Skeletal muscle satellite cell (primary cell): Measurements from ENCODE around the gene RECQL5.

Experiments used
- H3K27me3 ChIP-seq: 2 replicates; pipeline ENCODE4 v1.7.0; 2013; ENCODE audit warnings: low read length; ENCODE audit not compliant: control insufficient read depth, insufficient read depth
- H3K36me3 ChIP-seq: 2 replicates; pipeline ENCODE4 v1.7.0; 2013; ENCODE audit warnings: mild to moderate bottlenecking, control low read depth, low read length; ENCODE audit not compliant: insufficient read depth
- H3K4me1 ChIP-seq: 2 replicates; pipeline ENCODE4 v1.7.0; 2013; ENCODE audit warnings: low read length; ENCODE audit not compliant: control insufficient read depth, insufficient read depth
- H3K4me2 ChIP-seq: 2 replicates; pipeline ENCODE4 v1.7.0; 2013; ENCODE audit warnings: mild to moderate bottlenecking, low read length
- H3K4me3 ChIP-seq: 2 replicates; pipeline ENCODE4 v1.7.0; 2013; ENCODE audit warnings: low read length
- H3K9ac ChIP-seq: 2 replicates; pipeline ENCODE4 v1.7.0; 2013; ENCODE audit warnings: mild to moderate bottlenecking, low read depth, low read length, moderate library complexity
- H3K9me3 ChIP-seq: replicated peaks from 2 replicates; pipeline ENCODE4 v1.7.0; 2013; ENCODE audit warnings: mild to moderate bottlenecking, control low read depth, low read length

RECQL5 gene

DNA sequence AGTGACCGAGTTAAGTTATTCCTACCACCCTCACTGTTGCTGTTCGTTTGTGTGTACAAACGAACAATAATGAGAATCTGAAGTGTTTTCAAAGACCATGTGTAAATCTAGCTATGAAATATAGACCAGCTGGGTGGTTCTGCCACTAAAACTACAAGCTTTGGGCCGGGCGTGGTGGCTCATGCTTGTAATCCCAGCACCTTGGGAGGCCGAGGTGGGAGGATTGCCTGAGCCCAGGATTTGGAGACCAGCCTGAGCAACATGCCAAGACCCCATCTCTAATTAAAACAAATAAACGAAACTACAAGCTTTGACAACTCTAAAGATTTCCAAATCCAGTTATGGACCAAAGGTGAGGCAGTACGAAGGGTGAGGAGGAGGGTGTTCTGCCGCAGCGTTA lies 973 bp downstream of the RECQL5 start:
- H3K27me3 ChIP-seq = no peaks in the 10 kb centered on the region
- H3K36me3 ChIP-seq = peaks cover 29% of the 10 kb centered on the region
- peak overlapping the region; percentile 95 for H3K9ac ChIP-seq
- H3K9me3 ChIP-seq = no peaks in the 10 kb centered on the region
- peaks cover 15% of the 10 kb centered on the region for H3K4me1 ChIP-seq
- peak overlapping the region; percentile 87 for H3K4me2 ChIP-seq
- H3K4me3 ChIP-seq = peak overlapping the region; percentile 98

DNA sequence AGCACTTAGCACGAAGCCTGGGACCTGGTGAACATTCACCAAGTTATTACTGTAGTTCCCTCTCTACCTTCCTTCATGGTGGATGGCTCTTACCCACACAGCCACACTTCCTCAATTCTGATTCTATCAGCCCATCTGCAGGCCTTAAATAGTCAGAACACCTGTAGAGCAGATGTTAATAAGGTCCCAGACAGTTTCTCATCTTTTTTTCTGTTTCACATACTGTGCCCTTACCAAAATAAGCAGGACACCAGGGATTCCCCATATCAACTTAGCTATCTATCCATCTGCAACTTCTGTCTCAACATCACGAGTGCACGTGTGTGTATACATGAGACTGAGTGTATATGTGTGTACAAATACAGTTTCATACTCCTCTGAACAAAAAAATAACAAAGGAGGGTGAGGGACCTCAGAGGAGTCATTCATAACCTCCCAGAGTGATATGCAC lies 2.8 kb downstream of the RECQL5 start:
- Histone ChIP-seq H3K9ac (no peak overlapping the region), H3K4me1 (peaks cover 15% of the 10 kb centered on the region), H3K4me3 (no peak overlapping the region), H3K27me3 (no peaks in the 10 kb centered on the region), H3K4me2 (no peak overlapping the region), H3K36me3 (peaks cover 22% of the 10 kb centered on the region), H3K9me3 (no peaks in the 10 kb centered on the region)

DNA sequence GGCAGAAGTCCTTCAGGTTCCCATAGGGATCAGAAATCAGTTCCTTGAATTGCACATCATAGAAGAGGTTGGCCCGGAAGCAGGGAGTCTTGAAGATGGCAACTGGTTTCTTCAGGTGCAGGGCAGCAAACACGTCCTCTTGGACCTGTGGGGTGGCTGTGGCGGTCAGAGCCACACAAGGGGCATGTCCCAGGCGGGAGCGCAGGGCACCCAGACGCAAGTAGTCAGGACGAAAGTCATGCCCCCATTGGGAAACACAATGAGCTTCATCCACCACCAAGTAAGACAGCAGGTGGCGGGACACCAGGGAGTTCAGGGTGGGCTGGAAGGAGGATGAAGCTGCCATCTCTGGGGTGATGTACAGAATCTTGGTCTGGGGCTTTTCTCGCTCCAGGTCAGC lies 4.4 kb downstream of the RECQL5 start:
- Histone ChIP-seq H3K4me2 (no peak overlapping the region), H3K27me3 (no peaks in the 10 kb centered on the region), H3K4me1 (peaks cover 7% of the 10 kb centered on the region), H3K4me3 (no peak overlapping the region), H3K9me3 (no peaks in the 10 kb centered on the region), H3K9ac (no peak overlapping the region), H3K36me3 (peaks cover 22% of the 10 kb centered on the region)

DNA sequence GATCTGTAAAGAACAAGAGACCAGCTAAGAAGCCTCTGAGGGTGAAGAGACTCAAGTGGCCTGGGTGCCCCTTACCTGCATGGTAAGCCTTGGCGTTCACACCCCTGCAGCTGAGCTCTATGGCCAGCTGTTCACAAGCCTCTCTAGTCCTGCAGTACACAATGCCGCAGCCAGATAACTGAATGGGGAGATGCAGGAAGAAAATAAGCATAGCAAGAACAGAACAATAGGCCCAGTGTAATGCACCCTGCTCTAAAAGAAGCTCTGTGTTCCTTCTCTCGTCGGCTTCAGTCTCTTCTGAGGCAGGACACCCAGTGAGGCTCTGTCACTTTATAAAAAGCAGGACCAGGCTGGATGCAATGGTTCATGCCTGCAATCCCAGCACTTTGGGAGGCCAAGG lies 5.4 kb downstream of the RECQL5 start:
- no peak overlapping the region for H3K4me2 ChIP-seq
- no peak overlapping the region for H3K4me3 ChIP-seq
- peaks cover 7% of the 10 kb centered on the region for H3K4me1 ChIP-seq
- no peaks in the 10 kb centered on the region for H3K27me3 ChIP-seq
- peaks cover 29% of the 10 kb centered on the region for H3K36me3 ChIP-seq
- no peak overlapping the region for H3K9ac ChIP-seq
- H3K9me3 ChIP-seq = no peaks in the 10 kb centered on the region

DNA sequence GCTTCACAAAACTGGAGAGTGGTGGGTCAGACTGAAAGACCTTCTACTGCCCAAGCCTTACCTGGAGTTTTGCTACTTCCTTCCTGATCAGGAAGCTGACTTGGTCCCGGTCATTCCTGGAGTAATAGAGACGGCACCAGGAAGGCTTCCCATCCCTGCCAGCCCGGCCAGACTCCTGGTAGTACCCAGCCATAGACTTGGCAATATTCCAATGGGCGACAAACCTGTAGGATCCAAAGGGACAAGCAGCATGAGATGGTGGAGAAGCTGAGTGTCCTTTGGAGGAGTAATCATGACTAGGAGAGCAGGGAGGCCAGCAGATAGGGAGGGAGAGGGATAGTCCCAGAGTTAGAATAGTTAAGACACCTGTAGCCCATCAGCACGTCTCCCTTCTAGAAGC lies 8.7 kb downstream of the RECQL5 start:
- H3K36me3 ChIP-seq = peaks cover 29% of the 10 kb centered on the region
- no peaks in the 10 kb centered on the region for H3K27me3 ChIP-seq
- H3K4me3 ChIP-seq = no peak overlapping the region
- H3K9ac ChIP-seq = no peak overlapping the region
- H3K4me2 ChIP-seq = no peak overlapping the region
- no peaks in the 10 kb centered on the region for H3K9me3 ChIP-seq
- no peaks in the 10 kb centered on the region for H3K4me1 ChIP-seq

DNA sequence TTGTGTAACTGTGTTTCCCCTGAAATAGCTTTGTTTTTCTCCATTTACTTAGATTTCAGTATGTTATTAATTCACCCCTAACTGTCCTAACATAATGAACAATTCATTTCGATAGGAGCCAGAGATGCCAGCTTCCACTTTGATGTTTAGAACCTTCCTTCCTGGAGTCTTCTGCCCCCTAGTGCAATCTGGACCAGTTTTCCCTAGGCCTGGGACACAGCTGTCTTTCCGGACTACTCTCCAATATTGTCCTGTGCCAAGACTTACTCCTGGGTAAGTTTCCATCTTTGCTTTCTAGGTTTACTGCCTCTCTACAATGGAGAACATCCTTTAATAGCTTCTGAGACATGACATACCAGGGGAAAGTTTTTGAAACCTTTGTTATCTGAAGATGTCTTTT lies 12.8 kb downstream of the RECQL5 start:
- no peaks in the 10 kb centered on the region for H3K4me1 ChIP-seq
- H3K9me3 ChIP-seq = no peaks in the 10 kb centered on the region
- H3K4me3 ChIP-seq = no peak overlapping the region
- no peaks in the 10 kb centered on the region for H3K27me3 ChIP-seq
- H3K9ac ChIP-seq = no peak overlapping the region
- H3K36me3 ChIP-seq = peaks cover 13% of the 10 kb centered on the region
- H3K4me2 ChIP-seq = no peak overlapping the region

DNA sequence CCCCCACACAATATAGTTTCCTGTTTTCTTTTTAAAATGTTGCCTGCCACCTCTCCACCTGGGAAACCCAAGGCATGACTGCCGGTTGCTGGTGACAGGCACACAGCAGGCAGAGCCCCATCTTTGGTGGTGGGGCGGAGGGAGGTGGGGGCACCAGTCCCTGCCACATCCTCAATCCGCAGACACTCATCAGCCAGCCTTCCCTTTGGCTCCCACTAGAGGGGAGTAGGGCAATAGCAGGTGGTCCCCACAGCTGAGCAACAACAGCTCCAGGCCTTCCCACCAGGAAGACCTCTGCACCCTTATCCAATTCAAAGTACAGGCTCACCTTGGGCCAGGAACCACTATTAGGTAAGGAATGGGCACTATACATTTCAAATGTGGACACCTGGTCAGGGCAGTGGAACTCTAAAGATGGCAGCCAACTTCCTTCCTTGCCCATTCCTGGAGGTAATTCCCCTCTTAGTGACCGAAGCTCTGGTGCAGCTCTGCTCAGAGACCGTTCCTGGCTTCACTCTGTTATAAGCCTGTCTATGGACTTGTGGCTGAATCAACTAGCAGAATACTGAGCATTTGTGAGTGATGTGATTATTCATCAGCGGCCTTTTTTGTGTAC lies 13.9 kb downstream of the RECQL5 start:
- no peaks in the 10 kb centered on the region for H3K9me3 ChIP-seq
- no peaks in the 10 kb centered on the region for H3K27me3 ChIP-seq
- H3K4me3 ChIP-seq = no peak overlapping the region
- no peak overlapping the region for H3K4me2 ChIP-seq
- peaks cover 16% of the 10 kb centered on the region for H3K36me3 ChIP-seq
- no peaks in the 10 kb centered on the region for H3K4me1 ChIP-seq
- no peak overlapping the region for H3K9ac ChIP-seq

DNA sequence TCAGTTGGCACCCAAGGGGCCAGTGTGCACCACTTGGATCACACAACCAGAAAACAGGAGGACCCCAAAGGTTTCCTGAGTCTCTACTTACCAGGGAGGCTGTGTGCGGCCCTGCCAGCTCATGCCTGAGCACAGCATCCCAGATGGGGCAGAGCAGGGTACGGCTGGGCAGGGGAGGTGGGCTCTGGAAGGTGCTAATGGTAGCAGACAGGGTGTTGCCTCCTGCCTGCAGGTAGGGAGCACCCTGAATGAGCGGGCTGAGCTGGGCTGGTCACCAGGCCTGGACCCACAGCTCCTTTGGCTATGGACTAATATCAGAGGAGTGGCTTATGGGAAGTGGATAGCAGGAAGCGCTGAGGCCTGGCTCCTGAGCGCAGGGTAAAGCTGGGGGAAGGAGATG lies 14.6 kb downstream of the RECQL5 start:
- Histone ChIP-seq H3K4me1 (no peaks in the 10 kb centered on the region), H3K4me3 (no peak overlapping the region), H3K9me3 (no peaks in the 10 kb centered on the region), H3K9ac (no peak overlapping the region), H3K27me3 (no peaks in the 10 kb centered on the region), H3K36me3 (peaks cover 14% of the 10 kb centered on the region), H3K4me2 (no peak overlapping the region)

DNA sequence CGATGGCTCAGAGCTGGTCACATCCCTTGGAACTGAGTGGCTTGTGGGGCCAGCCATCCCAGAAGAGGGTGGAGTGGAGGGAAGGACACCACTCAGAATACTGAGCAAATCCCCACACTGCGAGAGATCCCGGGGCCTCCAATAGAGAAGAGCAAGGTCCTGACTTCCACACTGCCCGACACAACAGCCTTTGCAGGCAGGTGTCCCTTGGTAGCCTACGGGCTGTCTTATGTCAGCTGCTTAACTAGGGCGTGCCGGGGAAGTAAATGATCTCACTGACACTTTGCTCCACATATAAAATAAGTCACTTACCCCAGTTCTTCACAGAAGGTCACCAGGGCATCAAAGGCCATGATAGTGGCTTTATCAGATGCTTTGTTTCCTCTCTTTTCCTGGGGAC lies 16.1 kb downstream of the RECQL5 start:
- no peaks in the 10 kb centered on the region for H3K4me1 ChIP-seq
- no peaks in the 10 kb centered on the region for H3K27me3 ChIP-seq
- no peak overlapping the region for H3K4me2 ChIP-seq
- H3K4me3 ChIP-seq = no peak overlapping the region
- peaks cover 9% of the 10 kb centered on the region for H3K36me3 ChIP-seq
- no peaks in the 10 kb centered on the region for H3K9me3 ChIP-seq
- no peak overlapping the region for H3K9ac ChIP-seq

DNA sequence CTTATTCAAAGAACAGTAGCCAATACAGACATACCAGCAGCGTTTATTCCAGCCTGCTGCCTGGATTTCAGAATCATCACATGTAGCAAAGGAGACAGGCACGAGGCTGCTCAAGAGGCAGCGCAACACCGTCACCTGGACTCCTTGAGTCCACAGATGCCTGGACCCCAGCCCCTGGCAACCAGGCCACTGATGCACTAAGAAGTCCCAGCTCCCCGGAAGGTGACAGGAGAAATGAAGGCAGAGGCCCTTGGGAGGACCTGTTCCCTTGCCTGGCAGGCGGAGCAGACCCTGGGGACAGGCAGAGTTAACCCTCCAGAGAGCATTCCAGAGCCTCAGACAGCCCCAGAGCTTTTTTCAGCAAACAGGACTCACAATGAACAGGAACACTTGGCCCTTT lies 17.3 kb downstream of the RECQL5 start:
- Histone ChIP-seq H3K4me3 (no peak overlapping the region), H3K4me1 (no peaks in the 10 kb centered on the region), H3K36me3 (peaks cover 9% of the 10 kb centered on the region), H3K9ac (no peak overlapping the region), H3K27me3 (no peaks in the 10 kb centered on the region), H3K4me2 (no peak overlapping the region), H3K9me3 (no peaks in the 10 kb centered on the region)

DNA sequence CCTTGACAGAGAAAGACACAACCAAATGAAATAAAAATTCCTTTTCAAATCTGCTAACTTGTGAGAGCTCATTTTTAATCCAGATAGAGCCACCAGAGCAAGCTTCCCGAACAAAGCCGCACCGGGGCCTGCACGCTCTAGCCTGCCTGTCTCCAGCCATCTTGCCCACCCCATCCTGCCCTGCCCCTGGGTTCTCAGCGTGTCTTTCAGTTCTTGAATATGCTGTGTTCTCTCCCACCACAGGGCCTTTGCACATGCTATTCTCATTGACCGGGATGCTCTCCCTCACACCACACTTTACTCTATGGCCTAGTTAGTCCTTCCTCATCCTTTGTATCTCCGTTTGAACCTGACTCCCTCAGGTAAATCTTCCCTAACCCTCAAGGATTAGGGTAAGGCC lies 19.0 kb downstream of the RECQL5 start:
- H3K9ac ChIP-seq = no peak overlapping the region
- no peaks in the 10 kb centered on the region for H3K9me3 ChIP-seq
- peaks cover 9% of the 10 kb centered on the region for H3K36me3 ChIP-seq
- no peaks in the 10 kb centered on the region for H3K4me1 ChIP-seq
- H3K4me3 ChIP-seq = no peak overlapping the region
- no peaks in the 10 kb centered on the region for H3K27me3 ChIP-seq
- no peak overlapping the region for H3K4me2 ChIP-seq

DNA sequence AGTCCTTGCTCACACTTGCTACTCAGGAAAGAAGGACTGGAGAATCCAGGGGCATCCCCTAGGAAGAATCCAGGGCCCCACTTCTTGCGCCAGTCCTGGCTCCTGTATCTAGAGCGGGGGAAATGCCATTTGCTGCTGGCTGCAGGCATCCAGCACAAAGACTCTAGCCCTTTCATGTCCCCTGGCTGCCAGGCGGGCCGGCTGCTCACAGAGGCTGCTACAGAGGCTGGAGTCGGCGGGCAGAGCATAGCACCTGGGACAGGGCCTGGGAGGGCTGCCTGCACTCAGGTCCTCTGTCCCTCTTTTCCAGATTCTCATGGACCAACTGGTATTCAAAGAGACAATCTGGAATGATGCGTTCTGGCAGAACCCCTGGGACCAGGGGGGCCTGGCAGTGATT lies 19.9 kb downstream of the RECQL5 start:
- no peak overlapping the region for H3K9ac ChIP-seq
- H3K9me3 ChIP-seq = no peaks in the 10 kb centered on the region
- H3K4me3 ChIP-seq = no peak overlapping the region
- H3K4me1 ChIP-seq = no peaks in the 10 kb centered on the region
- no peaks in the 10 kb centered on the region for H3K27me3 ChIP-seq
- H3K36me3 ChIP-seq = peaks cover 9% of the 10 kb centered on the region
- no peak overlapping the region for H3K4me2 ChIP-seq
